ENCODE results near the gene METAP1D. TPM values are rescaled to one million over a fixed set of nuclear protein-coding genes. Genes with fewer than 3 reads are reported as not detected.
"Not testable (repeated sequence)": the region's sequence is repeated elsewhere in the genome, so short reads cannot be mapped to it uniquely, and the experiment has no call there.

Gene METAP1D
- polyA plus RNA-seq, result 1 to 10 TPM; 4.6 to 7.5 (median 6.7) TPM

- 0 to 1% (median 1%) methylated on average over 72 to 73 of the region's 73 CpGs for WGBS, 3 donors
- no peak within 1 kb of the TSS for H3K27ac ChIP-seq (ENCODE audit: low read depth, low read length)
These were observed at the start of gene METAP1D for GRCh38 chr2:171999604-172000469. TSS of gene METAP1D (plus strand) at chr2:171999953. CDS start at chr2:171999970, 17 bp downstream.

DNA sequence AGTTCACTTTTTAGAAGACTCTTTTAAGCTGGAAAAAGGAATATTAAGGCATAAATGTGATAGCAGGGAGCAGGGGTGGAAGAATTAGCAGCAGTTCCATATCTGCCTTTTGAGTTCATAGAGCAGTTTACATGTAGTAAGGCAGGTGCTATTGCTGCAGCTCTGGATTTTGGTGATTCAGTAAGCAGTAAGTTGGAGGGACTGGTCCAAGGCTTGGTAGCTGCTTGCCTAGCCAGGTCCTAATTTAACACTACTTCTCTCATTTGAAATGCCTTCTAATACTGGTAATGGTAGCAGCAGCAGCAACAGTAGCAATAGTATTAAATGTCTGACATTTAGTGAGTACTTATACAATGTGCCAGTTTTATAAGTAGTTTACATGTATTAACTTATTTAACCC, 47.5 kb upstream of the METAP1D start:
- no peak overlapping the region for H3K27ac ChIP-seq (ENCODE audit: low read depth, low read length)

DNA sequence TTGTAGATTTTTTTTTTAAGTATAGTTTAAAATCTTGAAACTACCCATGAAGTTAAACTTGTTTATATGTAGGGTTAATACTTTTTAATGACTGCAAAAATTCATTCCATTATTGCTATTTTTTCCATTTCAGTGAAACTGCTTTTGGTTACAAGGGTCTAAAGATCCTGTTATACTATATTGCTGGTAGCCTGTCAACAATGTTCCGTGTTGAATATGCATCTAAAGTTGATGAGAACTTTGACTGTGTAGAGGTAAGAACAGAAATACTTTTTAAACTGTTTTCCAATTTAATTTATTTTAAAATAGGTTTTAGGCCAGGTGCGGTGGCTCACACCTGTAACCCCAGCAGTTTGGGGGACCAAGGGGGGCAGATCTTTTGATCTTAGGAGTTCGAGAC, 47.0 kb upstream of the METAP1D start:
- no peak overlapping the region for H3K27ac ChIP-seq (ENCODE audit: low read depth, low read length)
- WGBS, 3 donors, result 95 to 98% (median 97%) methylated on average over 3 of the region's 3 CpGs

GRCh38 chr2:171956135-171956825, 43.5 kb upstream of the METAP1D start:
- 67 to 100% (median 77%) methylated on average over 7 of the region's 7 CpGs for WGBS, 3 donors
- no peak overlapping the region for H3K27ac ChIP-seq (ENCODE audit: low read depth, low read length)

DNA sequence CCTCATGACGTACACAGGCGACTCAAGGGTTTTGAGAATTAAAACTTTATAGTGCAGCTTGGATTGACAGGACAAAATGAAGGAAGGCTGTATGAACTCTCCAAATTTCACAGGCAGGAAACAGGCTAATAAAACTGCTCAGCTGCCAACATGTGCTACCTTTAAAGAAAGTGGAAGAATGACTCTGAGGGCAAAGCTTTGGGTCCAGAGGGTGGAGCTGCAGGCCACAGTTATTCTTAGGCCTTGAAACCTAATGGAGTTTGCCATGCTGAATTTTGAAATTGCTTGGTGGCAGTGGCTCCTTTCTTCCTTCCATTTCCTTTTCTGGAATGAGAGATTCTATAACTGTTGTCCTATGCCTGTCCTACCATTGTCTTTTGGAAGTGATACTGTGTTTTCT, 42.7 kb upstream of the METAP1D start:
- WGBS, 3 donors, result 92 to 100% (median 93%) methylated on average over 2 of the region's 2 CpGs
- H3K27ac ChIP-seq (ENCODE audit: low read depth, low read length), result no peak overlapping the region

DNA sequence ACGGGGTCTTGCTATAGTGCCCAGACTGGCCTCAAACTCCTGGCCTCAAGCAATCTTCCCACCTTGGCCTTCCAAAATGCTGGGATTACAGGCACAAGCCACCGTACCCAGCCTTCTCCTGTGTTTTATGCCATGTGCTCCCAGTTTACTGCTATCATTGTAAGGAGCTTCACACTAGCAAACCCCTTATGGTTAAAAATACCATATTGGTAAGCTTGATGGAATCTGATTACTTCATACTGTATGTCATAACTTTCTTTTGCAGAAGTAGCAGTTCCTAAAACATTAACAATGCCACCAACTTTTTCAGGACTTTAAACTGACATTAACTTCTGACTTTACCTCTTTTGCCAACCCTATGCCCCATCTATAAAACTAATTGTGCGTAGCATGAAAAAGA, 41.3 kb upstream of the METAP1D start:
- no peak overlapping the region for H3K27ac ChIP-seq (ENCODE audit: low read depth, low read length)
- 73 to 96% (median 79%) methylated on average over 3 of the region's 3 CpGs for WGBS, 3 donors

GRCh38 chr2:171959998-171960397, 39.8 kb upstream of the METAP1D start:
- WGBS, 3 donors, result 93 to 94% (median 93%) methylated on average over 2 of the region's 2 CpGs
- H3K27ac ChIP-seq (ENCODE audit: low read depth, low read length), result no peak overlapping the region

DNA sequence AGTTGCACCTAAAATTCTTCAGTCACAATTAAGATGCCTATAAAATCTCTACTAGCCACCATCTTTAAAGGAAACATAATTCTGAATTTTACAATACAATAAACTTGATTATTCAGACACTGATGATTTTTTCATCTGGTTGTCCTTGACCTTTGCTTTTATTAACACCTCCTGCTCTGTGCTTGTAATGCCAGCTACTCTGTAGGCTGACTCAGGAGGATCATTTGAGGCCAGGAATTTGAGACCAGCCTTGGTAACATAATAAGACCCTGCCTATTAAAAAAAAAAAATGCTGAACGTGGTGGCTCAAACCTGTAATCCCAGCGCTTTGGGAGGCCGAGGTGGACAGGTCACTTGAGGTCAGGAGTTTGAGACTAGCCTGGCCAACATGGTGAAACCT, 39.2 kb upstream of the METAP1D start:
- 91 to 93% (median 92%) methylated on average over 3 of the region's 3 CpGs for WGBS, 3 donors
- H3K27ac ChIP-seq (ENCODE audit: low read depth, low read length), result no peak overlapping the region

- WGBS, 3 donors, result 94 to 96% (median 95%) methylated on average over 2 of the region's 2 CpGs
- no peak overlapping the region for H3K27ac ChIP-seq (ENCODE audit: low read depth, low read length)
These were observed 36.6 kb upstream of the METAP1D start for GRCh38 chr2:171963198-171963597.

DNA sequence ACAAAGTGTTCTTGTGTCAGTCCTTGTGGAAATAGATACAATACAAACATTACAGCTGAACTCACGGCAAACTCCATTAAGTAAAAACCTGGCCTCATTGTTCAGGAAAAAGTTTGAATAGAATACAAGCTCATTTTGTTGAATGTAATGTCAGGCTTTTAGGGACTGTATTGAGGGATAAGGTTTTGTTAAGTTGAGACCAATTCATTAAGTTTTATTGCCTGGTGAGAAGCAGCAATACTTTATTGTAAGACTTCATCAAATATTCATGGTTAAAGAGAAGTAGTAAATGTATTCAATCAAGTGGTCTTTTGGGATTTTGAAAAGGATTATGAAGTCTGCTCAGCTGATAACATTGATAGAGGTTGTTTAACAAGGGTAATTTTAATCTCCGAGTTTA, 35.4 kb upstream of the METAP1D start:
- WGBS, 3 donors, result 67 to 94% (median 93%) methylated on average over 2 of the region's 2 CpGs
- H3K27ac ChIP-seq (ENCODE audit: low read depth, low read length), result no peak overlapping the region

- 66 to 89% (median 70%) methylated on average over 3 of the region's 3 CpGs for WGBS, 3 donors
These were observed 34.5 kb upstream of the METAP1D start for GRCh38 chr2:171965238-171965637.

DNA sequence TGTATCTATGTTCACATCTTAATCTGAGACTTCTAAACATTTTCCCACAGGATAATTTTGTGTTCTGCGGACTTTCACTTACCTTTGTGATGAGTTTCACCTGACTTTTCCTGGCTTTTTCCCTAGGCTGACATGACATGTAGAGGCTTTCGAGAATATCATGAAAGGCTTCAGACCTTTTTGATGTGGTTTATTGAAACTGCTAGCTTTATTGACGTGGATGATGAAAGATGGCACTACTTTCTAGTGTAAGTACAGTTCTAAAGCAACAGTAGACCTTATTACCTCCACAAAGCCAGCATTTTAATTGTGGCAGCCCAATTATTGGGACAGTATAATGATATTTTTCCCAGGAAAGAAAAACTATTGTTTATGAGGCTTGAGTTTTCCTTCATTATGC, 34.1 kb upstream of the METAP1D start:
- no peak overlapping the region for H3K27ac ChIP-seq (ENCODE audit: low read depth, low read length)
- WGBS, 3 donors, result 95% methylated on average over 3 of the region's 3 CpGs

More at GRCh38 chr2:171965238-171965637, 34.5 kb upstream of the METAP1D start:
- H3K27ac ChIP-seq (ENCODE audit: low read depth, low read length), result no peak overlapping the region

DNA sequence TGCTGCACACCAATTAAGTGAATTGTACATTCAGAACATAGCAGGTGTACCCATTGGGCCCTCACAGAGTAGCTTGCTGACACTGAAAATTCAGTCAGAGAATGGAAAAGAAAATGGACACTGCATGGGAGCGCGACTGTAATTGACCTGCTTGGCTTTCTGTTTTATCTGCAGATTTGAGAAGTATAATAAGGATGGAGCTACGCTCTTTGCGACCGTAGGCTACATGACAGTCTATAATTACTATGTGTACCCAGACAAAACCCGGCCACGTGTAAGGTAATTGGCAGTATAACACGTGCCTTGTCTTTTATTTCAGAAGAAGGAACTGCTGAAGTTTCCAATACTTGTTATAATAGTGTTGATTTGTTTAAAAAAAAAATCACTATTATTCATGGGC, 33.5 kb upstream of the METAP1D start:
- 97 to 99% (median 97%) methylated on average over 8 of the region's 8 CpGs for WGBS, 3 donors
- H3K27ac ChIP-seq (ENCODE audit: low read depth, low read length), result no peak overlapping the region

DNA sequence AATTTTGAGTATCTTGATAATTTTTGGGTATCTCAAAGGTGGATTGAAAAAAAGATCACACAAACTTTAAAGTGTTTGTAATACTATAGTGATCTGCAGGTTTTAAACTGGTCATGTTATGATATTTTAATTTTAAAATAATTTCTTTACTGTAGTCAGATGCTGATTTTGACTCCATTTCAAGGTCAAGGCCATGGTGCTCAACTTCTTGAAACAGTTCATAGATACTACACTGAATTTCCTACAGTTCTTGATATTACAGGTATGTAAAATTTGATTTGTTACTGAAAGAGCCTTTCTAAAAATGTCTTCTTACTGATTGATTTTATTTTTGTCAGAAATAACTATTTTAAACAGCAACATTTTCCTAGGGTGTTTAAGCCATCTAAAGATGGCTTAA, 33.1 kb upstream of the METAP1D start:
- H3K27ac ChIP-seq (ENCODE audit: low read depth, low read length), result no peak overlapping the region

- no peak overlapping the region for H3K27ac ChIP-seq (ENCODE audit: low read depth, low read length)
These were observed 31.2 kb upstream of the METAP1D start for GRCh38 chr2:171968509-171968908.

DNA sequence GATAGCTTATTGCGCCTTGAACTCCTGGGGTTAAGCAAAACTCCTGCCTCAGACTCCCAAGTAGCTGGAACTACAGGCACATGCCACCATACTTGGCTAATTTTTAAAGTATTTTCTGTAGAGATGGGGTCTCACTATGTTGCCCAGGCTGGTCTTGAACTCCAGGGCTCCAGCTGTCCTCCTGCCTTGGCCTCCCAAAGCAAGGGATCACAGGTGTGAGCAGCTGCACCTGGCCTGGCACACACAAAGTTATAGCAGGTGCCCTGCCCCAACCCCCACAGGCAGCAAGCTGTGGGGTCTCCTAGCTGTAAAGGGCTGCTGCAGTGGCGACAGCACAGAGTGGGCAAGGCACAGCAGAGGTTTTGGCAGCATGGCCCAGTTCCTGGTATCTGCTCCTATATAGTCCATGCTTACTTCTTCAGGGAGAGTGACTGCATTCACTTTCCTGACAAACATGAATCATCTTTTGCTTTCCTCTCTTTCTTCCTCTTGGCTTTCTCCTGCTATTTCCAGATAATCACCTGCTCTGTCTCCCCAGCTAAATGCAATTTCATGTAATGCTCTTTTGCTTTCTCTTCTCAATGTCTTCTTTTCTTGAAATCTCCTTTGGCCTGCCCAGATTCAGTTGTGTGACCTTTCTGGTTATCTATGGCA, 27.3 kb upstream of the METAP1D start:
- no peak overlapping the region for H3K27ac ChIP-seq (ENCODE audit: low read depth, low read length)
- WGBS, 3 donors, result 96 to 100% (median 100%) methylated on average over 2 of the region's 2 CpGs

- no peak overlapping the region for H3K27ac ChIP-seq (ENCODE audit: low read depth, low read length)
- 97 to 99% (median 97%) methylated on average over 4 of the region's 4 CpGs for WGBS, 3 donors
These were observed 20.6 kb upstream of the METAP1D start for GRCh38 chr2:171979103-171979502.

- 97 to 100% (median 100%) methylated on average over 1 of the region's 1 CpG for WGBS, 3 donors
- H3K27ac ChIP-seq (ENCODE audit: low read depth, low read length), result not testable (repeated sequence)
These were observed 15.8 kb upstream of the METAP1D start for GRCh38 chr2:171983924-171984323.

DNA sequence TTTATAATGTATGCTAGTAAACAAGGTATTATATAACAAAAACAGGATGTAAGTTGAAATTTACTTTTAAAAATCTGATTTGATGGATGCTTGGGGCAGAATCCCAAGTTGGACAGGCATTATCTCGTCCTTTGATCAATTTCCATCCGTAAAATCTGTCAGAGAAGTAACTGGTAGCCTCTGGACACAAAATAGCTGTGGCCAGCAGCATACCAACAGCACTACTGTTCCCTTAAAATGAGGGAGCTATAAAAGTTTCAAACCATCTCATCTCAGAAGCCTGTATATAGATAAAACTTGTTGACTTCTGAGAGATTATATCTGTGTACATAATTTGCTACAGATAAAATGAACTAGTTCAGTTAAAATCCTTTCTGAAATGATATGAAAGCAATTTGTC, 14.7 kb upstream of the METAP1D start:
- 89 to 98% (median 91%) methylated on average over 2 of the region's 2 CpGs for WGBS, 3 donors
- H3K27ac ChIP-seq (ENCODE audit: low read depth, low read length), result no peak overlapping the region

All from adipose tissue (tissue), 3 donors.